NCI-H1436 treated with DMSO at 0.1 percent for 48 hours (cell line): ENCODE results near the gene ZNF469.

Experiments
- DNase-seq: peaks from one replicate; lab custom pipeline; 2025; lab: John Stamatoyannopoulos, UW

ZNF469 gene

DNA sequence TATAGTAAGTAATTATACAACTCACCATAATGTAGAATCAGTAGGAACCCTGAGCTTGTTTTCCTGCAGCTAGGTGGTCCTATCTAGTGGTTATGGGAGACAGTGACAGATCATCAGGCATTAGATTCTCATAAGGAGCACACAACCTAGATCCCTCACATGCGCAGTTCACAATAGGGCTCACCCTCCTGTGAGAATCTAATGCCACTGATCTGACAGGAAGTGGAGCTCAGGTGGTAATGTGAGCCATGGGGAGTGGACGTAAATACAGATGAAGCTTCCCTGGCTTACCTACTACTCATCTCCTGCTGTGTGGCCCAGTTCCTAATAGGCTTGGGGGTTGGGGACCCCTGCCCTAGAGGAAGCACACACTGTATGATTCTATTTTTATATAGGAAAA is 21.8 kb upstream of the ZNF469 start:
- no peak for DNase-seq

DNA sequence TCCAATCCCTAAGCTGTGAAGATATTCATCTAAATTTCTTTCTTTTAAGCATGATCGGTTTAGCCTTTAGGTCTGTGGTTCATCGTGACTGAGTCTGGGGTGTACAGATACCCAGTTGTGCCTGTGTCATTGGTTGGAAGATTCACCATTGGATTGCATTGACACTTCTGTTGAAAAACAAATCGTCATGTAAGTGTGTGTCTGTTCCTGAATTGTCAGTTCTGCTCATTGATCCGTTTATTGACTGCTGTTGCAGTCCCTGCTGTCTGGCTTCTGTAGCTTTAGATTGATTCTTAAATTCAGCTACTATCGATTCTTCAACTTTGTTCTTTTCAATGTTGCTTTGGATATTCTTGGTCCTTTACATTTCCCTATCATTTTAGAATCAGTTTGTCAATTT is 21.0 kb upstream of the ZNF469 start:
- DNase-seq: no peak

DNA sequence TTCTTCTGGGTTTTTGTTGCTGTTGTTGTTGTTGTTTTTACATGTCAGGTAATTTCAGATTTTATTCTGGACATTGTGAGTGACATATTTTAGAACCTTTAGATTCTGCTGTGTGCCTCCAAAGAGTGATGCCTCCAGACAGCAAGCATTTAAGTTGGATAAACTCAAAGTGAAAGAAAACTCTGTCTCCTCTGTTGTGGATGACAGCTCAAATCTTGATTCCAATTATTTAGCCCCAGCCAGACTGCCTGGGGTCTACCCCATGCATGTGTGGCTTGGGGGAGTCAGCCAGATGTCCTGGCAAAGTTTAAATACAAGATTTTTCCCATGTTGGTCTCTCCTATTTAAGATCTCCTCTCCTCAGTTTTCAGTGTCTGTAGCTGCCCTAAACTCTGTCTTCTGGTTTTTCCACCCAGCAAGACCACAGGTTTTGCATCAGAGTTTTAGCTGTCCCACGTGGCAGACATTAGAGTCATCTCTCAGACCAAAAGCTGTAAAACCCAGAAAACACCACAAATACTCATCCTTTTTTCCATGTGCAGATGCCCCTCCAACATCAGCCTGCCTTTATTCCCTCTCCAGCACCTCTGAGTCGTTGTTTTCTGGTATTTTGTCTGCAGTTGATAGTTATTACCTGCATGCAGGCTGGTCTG is 19.4 kb upstream of the ZNF469 start:
- DNase-seq: no peak

DNA sequence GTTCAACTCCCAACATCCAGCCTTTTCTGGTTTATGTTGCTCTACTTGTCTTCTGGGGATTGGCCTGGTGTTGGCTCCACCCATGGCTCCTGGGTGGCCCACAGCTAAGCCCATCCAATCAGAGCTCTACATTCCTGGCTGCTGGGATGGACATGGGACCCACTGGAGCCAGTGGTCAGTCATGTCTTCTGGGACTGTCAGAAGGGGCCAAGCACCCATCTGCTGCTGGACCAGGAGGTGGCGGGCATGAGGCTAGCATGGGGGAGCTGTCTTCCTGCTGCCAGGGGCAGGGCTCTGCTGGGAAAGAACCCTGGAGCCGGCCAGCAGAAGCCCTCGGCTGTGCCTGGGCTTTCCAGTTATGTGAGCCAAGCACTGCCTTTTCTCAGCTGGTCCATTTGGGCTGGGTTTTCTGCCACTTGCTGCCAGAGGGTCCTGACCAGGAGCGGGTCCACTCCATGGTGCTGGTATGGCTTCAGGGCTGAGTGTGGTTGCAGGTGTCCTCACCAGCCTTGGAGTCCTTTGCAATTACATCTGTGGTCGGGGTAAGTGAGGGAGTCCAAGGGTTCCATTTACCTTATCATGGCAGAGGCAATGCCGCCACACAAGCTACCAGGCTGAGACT is 17.4 kb upstream of the ZNF469 start:
- DNase-seq: no peak

DNA sequence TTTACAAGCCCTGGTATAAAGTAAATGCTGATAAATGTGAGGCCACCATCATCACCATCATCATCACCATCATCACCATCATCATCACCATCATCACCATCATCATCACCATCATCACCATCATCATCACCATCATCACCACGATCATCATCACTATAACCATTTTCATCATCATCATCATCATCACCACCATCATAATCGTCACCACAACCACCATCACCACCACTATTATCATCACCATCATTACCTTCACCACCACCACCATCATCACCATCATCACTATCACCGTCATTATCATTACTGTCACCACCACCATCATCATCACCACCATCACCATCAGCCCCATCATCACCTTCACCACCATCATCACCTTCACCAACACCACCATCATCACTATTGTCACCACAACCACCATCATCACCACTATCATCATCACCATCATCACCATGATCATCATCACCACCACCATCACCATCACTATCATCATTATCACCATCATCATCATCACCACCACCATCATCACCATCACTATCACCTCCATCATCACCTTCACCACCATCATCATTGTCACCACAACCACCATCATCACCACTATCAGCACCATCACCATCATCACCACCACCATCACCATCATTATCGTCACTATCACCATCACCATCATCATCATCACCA is 16.6 kb upstream of the ZNF469 start:
- no peak for DNase-seq

DNA sequence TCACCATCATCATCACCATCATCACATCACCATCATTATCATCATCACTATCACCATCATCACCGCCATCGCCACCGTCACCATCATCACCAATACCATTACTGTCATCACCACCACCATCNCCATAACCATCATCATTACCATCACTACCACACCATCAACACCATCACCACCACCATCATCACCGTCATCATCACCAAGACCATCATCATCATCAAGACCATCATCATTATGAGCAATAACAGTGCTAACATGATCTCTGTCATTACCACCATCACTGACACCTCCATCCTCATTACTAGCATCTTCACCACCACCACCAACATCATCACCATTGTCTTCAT is 16.1 kb upstream of the ZNF469 start:
- no peak for DNase-seq

DNA sequence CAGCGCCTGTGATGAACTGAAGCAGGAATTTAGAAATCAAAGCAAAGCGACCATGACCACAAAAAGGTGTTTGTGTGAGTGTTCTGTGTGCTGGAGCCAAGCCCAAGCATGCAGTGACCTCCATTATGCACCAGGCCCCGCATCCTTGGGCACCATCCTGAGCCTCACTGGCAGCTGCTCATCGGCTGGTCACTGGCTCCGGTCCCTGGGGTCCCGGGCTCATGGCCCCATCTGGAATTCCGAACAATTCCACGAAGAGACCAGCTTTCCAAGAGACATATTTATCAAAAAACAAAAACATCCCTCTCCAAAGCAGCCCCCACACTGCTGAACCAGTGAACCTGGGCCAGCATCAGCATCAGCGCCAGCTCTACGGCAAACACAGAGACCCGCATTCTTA is 15.2 kb upstream of the ZNF469 start:
- DNase-seq: no peak

DNA sequence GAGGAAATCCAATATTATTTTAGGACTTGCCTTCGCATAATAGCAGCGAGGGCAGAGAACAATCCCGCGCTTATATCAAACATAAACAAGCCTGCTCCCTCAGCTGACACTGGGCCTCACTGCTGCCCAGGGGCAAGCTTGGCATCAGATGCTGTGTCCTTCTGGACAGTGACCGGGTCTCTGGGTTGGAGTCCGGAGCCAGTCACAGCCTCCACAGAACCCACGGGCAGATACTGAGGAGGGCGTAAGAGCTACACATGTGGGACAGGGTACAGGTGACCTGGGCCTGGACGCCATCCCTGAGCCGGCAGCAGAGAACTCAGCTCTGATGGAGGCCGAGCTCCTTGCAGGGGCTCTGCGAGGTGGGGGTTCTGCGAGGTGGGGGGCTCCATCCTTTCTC is 14.7 kb upstream of the ZNF469 start:
- DNase-seq: no peak

DNA sequence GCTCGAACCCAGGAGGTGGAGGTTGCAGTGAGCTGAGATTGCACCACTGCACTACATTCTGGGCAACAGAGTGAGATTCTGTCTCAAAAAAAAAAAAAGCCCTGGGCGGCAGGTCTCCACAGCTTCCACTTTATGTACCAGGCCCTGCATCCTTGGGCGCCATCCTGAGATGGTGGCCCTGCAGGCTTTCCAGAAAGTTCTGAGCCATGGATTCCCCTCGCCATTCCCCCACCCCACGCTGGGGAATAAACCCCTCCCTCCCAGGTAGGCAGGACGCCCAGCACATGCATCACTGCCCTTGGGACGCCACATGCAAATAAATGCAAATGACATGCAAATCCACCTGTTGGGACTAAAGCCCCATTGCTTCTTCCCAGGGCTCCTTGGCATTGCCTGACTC is 13.8 kb upstream of the ZNF469 start:
- DNase-seq: no peak

DNA sequence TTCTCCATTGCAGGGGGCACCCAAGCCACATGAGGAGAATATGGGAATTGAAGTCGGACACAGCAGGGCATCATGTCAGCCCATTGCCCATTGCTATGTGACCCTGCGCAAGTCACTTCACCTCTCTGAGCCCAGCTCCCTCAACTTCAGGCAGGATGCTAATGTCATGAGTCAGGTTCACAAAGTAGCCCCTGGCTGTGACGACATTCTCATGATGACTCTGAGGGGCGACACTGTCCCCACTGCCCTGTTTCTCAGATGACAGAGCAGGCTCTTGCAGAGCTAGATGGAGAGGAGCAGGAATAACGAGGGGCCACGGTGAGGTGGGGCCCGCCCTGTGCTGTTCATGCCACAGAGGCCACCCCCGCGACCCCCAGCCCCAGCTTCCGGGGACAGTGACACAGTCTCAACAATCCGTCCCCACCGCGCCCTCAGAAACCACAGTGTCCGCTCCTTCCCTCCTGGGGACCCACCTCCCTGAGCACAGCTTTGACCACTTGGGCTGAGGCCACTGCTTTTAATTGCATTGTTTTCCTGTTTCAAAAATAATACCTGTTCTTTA is 13.2 kb upstream of the ZNF469 start:
- DNase-seq: no peak

DNA sequence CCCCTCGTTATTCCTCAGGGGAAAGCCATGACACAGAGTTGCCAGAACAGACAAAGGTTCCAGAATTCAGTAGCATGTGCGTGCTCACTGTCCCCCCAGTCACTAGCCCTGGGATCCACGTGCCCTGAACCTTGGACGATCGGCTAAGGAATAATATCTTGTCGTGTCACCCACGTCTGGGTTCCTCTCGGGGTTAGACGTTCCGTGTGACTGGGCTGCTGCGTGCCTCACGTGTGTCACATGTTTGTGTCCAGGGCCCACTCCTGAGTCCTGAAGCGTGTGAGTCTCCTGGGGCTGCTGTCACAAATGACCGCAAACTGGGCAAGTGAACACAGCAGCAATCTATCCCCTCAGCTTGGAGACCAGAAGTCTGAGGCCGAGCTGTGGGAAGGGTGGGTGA is 12.4 kb upstream of the ZNF469 start:
- no peak for DNase-seq

DNA sequence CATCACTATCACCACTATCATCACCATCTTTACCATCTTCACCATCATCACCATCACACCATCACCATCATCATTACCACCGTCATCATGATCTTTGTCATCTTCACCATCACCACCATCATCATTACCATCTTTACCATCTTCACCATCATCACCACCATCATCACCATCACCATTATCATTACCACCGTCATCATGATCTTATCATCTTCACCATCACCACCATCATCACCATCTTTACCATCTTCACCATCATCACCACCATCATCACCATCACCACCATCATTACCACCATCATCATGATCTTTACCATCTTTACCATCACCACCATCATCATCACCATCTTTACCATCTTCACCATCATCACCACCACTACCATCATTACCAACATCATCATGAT is 10.2 kb upstream of the ZNF469 start:
- no peak for DNase-seq

DNA sequence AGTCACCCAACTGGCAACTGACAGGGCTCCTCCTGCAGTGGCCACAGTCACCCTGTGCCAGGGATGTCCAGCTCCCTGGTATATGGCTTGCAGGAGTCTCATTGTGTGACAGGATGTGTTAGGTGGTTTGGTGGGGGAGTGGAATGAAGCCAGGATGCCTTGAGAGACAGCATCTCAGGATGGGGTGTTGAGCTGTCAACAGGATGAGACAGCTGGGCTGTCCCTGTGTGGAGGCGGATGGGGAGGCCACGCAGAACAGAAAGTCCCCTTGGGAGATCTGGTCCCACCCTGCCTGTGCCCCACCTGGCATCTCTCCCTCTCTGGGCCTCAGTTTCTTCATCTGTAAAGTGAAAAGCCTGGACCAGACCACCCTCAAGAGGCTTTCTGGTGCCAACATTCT is 9.5 kb upstream of the ZNF469 start:
- DNase-seq: no peak

DNA sequence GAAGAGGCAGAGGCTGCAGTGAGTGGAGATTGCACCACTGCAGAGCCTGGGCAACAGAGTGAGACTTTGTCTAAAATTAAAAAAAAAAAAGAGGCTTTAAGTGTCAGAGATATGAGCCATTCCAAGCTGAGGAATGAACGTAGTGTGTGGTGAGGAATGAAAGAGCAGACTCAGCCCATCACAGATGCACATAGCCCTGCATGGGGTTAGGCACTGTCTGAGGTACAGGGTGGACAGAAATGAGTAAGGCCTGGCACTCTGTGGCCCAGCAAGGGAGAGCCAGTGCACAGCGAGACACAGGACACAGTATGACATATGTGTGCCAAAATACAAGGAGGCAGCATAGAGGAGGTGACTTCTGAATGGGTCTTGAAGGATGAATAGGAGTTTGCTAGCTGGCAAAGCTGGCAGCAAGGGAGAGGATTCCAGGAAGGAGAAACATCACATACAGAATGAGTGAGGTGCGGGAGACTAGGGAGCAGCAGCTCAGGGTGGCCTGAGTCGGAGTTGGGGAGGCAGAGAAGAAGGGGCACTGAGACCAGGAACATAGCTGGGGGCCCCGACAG is 8.7 kb upstream of the ZNF469 start:
- DNase-seq: no peak

DNA sequence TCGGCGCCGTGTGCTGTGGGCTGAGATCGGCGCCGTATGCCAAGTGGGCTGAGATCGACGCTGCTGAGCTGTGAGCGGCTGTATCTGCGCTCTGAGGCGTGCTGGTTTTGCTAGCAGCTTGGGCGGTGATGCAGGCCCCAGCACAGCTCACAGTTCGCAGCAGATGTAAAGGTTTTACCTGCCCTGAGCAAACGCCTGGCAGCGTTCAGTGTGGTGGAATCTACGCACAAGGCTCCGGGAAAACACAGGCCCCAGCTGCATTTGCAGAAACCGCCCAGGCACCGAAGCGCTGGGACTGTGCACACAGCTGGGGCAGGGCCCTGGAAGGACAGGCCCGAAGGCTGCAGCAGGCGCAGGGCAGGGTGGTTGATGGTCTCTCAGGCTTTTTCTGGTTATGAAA is 8.0 kb upstream of the ZNF469 start:
- no peak for DNase-seq

DNA sequence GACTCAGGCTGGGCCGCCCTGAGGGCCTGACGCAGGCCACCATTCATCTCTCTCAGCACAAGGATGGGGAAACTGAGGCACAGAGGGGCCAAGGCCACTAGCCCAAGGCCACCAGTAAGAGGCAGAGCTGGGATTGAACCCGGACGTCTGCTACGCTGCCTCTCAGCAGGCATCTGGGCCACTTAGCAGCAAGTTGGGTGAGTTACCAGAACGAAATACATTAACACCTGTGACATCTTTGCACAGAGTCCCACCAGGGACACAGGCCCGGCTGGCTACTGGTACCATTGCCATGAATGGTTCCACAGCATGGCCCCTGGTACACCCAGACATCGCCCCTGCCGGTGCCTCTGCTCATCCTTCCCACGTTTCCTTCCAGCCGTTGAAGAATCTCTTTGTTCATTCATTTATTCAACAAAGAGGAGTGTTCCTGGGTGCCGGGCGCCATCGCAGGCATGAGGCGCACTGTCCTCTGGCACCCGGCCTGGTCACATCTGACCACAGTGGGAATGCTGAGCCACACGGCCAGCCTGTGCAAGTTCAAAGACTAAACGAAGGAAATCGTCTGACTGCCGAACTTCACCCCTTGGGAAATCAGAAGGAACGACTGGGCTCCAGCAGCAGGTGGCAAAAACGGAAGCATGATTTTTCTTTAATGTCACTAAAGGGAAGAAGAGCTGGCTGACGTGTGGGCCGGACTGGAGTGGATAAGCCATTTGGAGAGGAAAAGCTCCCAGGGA is 7.4 kb upstream of the ZNF469 start:
- no peak for DNase-seq

DNA sequence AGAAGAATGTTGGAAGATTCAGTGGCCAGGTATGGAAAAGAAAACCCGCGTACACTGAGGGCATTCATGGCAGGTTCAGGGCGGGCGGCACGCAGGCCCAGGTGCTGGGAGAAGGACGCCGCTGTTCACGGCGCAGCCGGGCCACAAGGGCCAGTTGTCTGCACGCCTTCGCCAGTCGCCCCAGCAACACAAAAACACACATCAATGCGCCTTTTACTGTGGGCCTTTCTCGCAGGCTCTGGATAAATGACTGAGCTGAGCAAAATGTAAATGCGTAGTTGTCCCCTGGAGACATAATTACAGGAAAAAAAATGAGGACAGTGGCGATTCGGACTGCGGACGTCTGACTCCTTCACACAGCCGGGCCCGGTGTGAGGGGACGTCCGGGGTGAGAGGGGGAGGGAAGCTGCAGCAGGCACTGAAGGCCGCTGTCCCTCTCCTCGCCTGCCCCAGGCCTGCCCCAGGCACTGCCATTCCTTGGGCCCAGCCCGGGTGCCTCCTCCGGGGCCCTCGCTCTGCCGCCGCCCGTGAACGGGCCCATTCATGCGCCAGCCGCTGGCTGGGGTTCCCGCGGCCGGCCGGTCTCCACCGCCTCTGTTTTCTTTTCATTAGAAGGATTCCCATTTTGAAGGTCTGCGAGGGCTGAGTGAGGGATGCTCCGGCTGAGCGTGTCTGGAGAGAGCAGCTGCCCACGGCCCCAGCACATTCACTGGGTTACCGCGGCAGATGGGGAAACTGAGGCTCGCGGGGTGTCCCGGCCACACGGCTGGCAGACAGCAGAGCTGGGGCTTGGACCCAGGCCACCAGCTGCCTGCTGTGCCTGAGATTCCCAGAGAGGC is 6.5 kb upstream of the ZNF469 start:
- DNase-seq: no peak

DNA sequence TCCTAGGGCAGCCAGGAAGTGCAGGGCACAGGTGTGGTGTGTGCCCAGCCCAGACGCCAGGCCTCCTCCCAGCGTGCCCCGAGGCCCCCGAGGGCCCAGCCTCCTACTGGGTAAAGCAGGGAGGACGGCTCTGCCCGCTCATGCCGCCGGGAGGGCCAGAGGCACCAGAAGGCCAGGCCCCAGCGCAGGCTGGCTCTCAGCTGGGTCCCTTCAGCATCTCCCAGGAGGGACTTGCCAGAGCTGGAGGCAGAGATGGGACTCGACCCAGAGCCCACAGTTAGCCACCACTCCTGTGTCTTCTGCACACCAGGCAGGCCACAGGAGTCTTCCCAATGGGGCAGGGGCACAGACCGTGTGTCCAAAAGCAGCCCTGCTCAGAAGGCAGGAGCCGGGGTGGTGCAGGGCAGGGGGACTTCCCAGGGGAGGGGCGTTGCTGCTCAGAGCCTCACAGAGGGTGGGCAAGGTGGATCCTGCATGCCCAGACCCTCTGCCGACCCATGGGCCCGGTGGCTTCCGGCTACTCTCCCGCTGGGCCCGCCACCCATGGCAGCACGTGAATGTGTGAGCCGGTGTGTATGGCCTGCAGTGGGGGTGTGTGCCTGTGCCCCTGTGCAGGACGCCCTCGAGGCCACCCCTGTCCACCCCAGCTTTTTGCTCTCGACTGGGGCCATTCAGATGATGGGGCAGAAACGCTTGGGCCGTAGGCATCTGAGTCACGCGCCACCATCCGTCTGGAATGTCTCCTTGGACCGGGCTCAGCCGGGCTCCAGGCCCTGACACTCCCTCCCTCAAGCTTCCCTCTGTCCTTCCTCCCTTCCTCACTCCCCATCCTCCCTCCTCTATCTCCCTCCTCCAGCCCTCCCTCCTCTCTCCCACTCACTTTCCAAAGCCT is 5.7 kb upstream of the ZNF469 start:
- DNase-seq: no peak

DNA sequence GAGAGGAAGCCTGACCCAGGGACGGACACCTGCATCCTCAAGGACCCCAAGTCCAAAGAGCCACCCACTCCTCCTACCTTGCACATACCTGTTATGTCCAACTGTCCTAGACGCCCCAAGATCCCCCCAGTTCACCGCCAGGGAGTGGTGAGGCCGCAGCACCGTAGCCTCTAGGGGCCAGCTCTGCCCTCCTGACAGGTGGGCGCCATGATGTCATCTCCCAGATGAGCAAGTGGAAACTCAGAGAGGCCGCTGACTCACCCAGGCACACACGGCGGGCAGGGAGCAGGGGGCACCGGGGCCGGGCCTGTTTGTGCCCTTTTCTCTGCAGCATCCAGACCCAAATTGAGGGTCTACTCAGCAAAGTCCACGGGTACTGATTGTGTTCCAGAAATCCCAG is 4.8 kb upstream of the ZNF469 start:
- DNase-seq: no peak

DNA sequence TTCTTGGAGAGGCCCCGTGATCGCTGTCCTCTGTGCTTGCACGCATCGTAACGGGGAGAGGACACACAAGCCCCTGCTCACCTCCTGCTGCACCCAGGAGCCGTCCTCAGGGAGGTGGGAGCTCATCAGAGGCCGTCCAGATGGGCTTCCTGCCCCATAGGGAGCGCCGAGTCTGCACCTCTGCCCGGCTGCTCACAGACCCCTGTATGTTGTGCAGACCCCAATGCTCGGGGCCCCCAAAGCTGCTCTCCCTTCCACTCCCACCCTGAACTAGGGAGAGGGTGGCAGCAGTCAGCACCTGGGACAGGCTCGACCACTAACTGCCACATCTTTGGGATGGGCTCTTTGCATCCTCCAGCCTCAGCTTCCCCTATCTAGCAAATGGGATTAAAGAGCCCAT is 4.4 kb upstream of the ZNF469 start:
- no peak for DNase-seq
